Dermis blood vessel endothelial cell (primary cell): Measurements from ENCODE around the gene PPP1R7. TPM values are rescaled to one million over a fixed set of nuclear protein-coding genes. Genes with fewer than 3 reads are reported as not detected.

Source experiments
- DNase-seq: peaks from one replicate; pipeline ENCODE4 v3.0.0; 2010
- total RNA-seq: library from RNA; depleted of rRNA; stranded (reverse); fragments of >200 nt; gene quantifications from 2 replicates; pipeline ENCODE4 v1.2.3, GENCODE V29; 2014

The PPP1R7 gene
- total RNA-seq, 1 donor from 2014 or later = 55.1 TPM

DNA sequence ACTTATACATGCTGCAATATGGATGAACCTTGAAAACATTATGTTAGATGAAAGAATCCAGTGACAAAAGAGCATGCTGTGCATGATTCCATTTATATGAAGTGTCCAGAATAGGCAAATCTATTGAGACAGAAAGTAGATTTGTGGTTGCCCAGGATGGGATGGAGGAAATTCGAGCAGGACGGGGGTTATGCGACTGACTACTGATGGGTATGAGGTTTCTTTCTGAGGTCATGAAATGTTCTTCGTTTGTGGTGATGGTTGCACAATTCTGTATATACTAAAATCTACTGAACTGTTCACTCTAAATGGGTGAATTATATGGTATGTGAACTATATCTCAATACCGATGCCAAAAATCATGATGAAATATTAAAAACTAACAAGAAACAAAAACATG is 29.3 kb upstream of the PPP1R7 start:
- DNase-seq = no peak

DNA sequence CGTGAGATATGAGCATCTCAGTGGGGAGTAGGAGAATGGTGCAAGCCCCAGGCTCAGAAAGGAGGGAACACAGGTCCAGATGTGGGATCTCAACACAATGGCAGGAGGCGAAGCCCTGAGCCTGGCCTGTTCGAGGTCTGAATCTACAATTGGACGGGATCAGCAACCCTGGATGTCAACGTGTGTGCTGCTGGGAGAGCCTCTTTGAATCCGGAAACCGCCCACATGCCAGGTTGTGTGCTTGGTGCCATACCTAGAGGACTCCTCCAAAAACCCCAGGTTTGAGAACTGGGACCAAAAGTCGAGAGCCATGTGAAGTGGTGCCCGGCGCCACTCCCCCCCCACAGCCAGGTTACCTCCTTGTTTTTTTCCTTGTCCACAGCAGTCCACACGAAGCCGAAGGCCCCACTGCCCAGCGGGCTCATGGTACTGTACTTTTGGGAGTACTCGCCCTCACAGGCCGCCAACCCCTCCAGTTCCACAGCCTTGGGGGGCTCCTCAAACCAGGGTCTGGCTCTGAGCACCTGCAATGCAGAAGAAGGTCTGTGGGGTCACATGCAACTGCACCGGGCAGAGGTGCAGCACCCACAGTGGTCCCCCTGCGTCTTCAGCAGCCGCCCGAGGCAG is 27.8 kb upstream of the PPP1R7 start:
- no peak for DNase-seq

DNA sequence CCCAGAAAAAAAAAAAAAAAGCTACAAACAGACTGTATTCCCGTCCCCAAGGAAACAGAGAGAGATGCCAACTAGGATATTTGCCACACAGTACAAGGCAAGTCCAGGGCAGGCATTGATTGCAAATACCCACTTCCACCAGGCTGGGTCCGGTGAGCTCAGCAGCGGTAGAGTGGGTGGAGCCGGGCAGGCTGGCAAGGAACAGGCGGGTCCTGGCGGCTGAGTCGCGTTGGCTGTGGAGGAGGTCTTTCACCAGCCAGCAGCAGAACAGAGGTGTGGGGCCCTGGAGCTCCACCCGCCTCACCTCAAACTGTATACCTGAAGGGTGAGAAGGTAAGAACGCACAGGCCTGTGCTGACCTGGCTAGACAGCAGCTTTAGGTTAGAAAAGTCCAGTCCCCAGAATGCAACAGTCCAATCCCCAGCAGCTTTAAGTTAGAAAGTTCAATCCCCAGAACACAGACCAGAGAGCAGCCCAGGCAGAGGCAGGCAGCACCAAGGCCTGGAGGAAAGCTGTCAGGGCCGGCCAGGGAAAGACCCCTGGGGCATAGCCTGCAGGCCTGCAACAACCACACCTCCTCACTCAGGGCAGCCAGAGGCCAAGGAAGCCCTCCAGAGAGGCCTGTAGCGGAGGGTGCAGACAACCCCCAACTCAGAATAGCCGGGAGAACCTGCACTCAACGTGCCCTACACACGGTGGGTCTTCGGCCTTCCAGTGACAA is 26.3 kb upstream of the PPP1R7 start:
- DNase-seq = no peak

DNA sequence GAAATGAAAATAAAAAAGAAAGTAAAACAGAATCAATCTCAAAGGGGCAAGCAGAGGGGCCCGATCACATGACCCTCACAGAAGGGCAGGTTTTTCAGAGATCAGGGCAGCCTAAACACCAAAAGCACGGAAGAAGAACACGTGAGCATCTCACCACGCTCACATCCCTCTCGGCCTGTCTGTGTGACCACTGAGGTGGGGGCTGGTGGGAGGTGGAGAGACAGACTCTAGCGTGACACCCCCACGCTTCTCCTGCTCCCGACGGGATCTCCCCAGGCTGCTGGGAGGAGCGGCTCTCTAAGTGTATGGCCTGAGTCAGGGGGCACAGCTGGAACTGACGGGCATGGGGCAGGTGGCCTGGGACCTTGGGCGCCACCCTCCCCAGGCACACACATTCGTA is 24.6 kb upstream of the PPP1R7 start:
- no peak for DNase-seq

DNA sequence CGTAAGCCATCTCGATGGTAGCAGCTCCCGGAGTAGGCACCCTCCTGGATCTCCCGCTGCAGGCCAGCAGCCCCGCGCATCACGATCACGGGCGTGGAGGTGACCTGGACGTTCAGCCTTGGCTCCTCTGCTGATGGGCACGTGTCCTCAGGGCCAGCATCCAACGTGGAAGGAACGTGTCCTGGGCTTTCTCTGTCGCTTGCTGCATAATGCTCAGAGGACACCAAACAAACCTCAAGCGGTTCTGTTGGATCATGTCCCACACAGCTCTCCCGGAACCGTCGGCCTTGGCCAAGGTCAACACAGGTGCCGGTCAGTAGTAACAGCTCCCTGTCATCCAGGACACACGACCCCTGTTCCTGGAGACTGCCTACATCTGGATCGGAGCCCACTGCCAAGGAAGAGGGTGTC is 24.1 kb upstream of the PPP1R7 start:
- no peak for DNase-seq

DNA sequence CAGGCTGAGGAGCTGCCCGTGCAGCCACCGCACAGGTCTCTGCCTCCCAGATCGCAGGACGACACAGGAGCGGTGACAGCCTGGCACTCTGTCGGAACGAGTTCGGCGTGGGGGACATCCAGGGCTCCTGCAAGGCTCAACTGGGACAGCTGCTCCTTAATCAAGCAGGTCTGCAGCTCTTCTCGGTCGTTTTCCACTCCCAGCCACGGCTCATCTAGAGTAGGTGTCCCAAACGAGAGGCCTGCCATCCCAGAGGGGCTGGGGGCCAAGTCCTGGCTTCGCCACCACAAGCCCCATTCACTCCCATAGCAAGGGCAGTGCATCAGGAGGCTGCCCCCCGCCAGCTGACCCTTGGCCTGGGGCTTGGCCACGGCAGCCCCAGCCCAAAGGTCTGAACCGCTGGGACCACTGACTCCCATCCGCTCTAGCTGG is 23.5 kb upstream of the PPP1R7 start:
- no peak for DNase-seq

DNA sequence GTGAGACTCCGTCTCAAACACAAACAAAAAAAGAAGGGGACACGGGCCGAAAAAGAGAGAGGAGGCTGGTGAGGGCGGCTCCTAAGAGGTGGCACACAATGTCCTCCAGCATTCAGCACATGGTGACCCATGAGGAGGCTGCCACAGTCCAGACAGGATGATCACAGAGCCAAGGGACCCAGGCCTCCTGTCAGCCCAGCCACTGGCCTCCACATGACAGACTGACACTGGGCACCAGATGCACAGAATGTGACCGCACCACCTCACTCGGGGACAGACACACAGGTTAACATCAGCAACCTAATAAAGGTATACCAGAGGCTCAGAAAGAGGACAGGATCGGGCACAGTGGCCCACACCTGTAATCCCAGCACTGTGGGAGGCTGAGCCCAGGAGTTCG is 22.0 kb upstream of the PPP1R7 start:
- DNase-seq = no peak

DNA sequence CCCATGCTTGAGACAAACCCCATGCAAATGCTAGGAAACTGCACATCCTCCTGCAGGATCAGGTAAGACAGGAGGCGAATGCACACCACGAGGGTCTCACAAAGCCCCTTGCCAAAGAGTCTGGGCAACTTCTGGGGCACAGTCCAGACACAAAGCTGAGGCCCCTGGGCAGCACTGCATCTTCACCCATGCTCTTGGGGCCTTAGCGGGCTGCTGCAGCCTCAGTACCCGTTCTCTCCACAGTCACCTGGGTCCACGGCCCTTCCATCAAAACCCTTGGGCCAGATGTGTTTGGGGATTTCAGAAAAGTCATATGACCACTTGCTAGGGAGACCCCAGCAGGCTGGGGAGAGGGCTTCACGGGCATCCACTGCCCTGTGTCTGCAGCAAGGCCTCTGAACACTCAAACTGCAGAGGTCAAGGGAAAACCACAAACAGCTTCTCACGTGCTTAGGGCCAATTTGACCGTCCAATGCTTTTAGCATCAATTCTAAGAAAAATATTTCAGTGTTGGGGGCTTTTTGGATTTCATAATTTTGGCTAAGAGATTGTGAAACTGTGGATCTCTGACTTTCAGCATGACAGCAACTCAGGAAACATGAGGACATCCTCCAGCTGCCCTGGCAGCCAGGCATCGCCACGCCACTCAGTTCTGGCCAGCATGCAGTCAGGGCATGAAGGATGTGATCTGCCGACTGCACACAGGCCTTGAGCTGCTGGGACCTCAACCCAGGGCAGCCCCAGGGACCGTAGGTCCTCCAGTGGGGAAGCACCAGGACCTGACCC is 21.0 kb upstream of the PPP1R7 start:
- no peak for DNase-seq

DNA sequence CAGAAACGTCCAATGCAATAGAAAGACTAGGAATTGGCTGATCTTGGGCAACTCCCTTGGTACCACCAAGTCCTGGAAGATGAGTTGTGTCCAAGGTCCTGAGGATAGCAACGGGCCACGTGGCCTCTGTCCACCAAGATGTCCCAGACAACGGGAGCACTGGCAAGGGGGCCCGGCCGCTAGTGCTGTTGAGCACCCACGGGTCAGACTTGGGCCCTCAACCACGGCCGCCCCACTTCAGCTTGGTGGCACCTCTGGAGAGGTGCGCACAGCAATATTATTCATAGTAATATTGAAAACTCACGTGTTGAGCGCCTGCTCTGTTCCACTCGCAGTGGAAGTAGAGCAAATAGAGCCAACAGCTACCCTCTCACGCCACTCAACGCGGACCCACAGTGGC is 20.0 kb upstream of the PPP1R7 start:
- DNase-seq = no peak

DNA sequence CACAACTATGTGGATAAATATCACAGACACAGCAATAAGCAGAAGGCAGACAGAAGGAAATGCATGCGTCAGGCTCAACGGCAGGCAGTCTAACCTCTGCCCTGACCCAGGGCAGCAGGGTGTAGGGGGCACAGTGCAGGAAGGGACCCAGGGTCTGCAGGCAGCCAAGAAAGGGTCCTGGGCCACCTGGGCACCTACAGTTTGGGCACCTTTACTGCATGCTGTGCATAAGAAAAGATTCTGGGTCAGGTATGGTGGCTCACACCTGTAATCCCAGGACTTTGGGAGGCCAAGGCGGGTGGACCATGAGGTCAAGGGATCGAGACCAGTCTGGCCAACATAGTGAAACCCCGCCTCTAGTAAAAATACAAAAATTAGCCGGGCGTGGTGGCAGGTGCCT is 18.7 kb upstream of the PPP1R7 start:
- DNase-seq = no peak

DNA sequence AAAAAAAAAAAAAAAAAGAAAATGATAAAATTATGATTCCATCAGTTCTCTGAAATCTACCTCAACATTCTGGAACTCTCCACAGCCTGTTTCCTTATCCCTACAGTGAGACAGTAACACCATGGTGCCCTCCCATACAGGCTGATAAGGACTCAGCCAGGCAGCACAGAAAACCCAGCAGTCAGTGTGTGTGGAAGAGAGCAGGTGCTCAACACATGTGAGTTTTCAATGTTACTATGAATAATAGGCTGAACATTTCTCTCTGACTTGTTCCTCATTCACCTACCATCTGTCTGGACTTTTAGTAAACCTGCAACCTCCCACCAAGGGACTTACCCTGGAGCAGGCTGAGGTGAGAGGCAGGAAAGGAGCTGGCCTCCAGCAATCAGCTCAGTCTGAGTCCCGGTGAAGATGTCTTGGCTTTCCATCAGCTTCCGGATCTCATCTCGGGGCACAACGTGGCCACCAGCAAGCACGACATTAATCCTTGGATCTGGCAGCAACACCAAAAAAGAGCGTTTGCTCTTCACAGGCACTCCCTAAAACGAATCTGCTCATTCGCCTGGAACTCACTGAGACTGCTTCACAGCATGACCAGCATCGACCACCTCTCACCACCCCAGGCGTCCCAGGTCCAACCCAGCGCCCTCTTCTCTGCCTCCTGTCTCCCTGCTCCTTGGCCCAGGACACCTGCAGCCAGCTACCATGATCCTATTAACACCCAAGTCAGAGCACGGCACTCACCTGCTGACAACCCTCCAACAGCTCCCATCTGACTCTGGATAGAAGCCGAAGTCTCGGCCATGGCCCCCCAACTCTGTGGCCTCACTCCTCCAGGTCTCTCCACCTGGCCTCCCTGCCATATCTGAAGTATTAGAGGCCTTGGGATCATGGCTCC is 17.5 kb upstream of the PPP1R7 start:
- no peak for DNase-seq

DNA sequence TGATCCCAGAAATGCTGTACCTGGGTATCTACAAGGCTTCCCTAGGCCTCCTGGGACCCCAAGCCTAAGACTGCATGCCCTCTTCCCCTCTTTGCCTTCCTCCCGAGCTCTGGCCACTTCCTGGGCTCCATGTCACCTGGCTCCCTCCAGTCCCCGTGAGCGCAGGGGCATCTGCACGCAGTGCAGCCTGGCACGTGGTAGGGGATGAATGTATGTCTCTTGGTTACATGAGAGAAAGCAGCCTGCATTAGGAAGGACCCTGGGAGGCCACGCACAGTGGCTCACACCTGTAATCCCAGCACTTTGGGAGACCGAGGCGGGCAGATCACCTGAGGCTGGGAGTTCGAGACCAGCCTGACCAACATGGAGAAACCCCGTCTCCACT is 16.8 kb upstream of the PPP1R7 start:
- no peak for DNase-seq

DNA sequence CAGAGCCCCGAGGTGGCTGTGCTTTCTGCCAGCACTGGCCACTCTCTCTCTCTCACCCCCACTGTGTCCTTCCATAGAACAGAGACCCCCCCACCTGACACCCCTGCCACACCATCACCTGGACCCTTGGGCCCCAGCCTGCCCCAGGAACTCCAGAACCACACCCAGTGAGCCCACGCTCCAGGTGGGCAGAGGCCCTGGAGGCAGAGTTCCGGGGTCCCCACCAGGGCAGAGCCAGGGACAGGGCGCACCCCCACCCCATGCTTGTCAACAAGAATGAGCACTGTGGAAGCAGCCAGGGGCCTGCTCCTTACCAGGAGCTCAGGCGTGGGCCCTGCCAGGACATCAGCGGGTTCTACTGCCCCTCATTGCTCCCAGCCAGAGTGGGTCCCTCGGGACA is 15.6 kb upstream of the PPP1R7 start:
- DNase-seq = no peak

DNA sequence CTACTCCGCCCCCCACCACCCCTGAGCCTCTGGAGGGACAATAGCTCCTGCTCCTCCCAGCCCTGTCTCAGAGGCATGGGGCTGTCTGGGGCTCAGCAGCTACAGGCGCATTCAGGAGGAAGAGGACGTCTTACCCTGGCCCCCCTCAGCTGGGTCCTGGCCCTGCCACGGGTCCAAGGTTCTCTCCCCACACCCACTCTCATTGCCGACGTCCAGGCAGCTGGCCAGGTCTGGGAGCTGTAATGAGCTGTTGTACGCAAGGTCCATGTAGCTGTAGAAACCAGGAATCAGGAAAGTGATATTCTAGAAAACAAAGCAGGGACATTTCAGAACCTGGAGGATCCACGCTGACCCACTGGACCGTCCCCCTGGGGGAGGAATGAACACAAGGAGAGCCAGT is 14.5 kb upstream of the PPP1R7 start:
- no peak for DNase-seq

DNA sequence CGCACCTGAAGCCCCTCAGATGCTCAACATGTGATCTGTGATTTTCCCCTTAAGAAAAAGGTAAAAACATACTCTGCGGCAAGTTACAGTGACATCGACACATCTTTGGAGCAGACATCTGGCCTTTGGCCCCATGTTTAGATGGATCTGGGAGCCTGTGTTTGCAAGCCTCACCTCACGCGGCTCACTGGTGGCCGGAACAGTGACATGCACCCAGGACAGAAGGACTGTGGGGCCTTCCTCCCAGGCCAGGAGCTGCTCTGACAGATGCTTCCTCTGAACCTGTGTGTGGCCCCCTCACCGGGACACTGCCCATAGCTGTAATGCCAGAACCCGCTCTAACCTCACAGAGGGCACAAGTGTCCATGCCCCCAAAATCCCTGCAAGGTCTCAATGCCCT is 14.1 kb upstream of the PPP1R7 start:
- DNase-seq = no peak

DNA sequence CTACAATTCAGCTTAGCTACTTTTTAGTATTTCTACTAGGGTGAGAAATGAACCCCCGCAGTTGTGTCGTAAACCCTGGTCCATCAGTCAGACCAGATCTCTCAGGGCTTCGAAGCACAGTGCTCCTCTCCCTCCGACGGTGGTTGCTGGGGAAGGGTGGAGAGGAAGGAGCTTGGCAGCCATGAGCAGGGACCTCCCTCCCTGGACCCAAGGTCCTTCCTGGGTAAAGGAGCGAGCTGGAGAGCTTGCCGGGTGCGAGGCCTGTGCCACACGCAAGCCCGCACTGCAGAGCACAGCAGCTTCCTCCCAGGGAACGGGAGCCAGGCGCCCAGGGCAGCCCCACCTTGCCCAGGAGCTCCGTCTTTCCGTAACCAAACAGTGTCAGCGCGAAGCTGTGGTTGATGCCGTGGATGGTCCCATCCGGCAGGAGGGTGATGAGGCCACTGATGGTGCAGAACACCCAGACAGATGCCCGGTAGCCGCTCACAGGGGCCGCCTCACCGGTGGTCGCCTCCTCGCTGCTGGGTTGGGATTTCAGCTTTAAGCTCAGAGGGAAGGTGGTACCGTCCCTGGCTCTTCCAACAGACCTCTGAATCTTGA is 13.5 kb upstream of the PPP1R7 start:
- no peak for DNase-seq

DNA sequence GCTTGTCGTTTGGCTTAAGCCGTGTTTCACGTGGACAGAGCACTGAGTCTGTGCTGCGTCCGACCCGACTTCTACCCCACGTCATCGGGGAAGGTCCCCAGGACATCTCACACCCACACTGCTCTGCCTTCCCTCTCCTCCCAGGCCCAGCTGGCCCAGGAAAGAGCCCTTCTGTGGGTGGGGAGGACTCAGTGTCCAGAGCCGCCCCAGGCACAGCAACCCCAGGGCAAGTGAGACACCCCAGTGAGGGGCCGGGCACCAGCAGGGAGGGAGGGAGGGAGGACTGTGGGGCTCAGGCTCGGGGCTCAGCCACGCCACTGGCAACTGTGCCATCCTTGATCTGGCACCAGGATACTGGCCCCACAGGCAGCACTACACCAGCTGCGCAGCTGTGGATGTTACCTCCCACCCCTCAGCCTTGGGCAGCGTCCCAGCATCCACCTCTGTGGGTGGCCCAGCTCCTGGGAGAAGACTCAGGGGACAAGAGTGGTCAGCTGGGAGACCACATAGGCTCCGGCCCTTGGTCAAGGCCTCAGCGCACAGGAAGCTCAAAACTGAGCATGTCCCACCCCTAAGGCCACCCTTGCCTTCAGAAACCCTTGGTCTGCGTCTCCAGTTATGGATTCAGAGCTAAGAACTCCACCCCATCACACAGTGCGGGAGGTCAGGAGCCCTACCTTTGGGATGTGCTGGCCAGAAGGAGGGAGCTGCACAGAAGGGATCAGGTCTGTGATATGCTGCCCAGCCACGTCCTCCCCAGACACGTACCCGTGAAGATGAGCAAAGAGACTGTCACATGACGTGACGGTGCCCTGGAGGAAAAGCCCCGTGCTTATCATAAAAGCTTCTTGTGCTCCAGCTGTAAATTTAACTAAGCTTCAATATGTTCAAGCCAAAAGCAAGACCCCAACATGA is 12.7 kb upstream of the PPP1R7 start:
- no peak for DNase-seq

DNA sequence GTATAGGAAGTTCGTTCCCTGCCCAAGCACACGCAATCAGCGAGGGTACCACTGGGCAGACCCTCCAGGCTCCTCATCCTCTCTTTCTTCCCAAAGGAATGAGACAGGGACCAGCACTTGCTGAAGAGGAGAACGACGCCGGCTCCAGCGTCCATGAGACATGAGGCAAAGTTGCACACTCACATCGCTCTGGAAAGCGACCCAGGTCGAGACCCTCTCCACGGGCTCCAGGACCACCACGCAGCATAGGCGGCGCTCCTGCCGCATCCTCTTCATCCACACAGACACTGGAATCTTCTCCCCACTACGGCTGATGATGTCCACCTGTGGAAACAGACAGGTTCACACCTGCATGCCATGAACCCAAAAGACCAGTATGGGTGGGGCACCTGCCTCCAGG is 11.8 kb upstream of the PPP1R7 start:
- no peak for DNase-seq

DNA sequence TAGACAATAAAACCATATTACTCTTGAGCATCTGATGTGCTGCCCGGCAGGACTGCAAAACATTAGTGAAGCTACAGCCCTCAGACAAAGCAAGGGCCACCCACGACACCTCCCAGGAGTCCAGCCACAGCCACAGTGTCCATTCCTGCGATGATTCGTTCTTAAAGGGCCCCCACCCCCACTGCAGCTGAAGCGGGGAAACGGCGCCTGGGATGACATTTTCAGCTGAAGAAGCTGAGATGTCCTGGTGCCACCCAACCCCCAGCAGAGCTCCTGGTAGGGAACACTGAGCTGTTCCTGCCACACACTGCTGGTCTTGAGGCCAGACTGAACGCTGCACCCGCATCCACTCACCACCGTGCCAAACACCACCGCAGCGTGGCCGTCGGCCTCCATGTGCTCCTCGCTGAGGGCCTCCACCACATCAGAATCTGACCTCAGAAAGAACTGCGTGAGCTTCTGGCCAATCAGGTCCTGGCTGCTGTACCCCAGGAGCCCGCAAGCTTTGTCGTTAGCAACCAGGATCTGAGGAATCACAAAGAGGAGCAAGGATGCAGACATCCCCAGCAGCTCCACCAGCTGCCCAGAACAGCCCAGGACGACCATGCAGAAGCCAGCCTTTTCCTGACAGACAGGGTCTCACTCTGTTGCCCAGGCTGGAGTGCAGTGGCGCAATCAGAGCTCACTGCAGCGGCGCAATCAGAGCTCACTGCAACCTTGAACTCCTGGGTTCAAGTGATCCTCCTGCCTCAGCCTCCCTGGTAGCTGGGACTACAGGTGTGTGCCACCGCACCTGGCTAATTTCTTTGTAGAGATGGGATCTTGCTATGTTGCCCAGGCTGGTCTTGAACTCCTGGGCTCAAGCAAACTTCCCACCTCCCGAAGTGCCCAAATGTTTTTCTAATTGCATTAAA is 10.5 kb upstream of the PPP1R7 start:
- no peak for DNase-seq

DNA sequence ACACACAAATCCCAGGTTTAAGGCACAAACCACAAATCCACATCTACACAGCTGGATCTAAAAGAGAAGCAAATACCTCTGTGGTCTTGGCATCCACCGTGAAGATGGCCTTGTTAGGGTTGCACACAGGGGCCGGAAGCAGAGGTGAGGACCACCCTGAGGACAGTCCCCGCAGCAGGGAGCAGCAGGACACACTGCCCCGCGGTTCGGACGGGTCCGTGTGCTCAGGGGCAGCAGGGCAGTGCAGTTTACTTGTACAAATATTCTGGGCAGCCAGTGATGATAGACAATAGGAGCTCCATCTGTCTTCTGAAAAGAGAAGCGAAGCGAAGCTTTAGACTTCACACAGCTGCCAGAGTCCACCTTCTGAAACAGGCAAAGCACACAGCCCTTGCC is 9.8 kb upstream of the PPP1R7 start:
- no peak for DNase-seq
